Neural progenitor cell (in vitro differentiated cells): ENCODE data around the gene ADCY2. TPM values are rescaled to one million over a fixed set of nuclear protein-coding genes. Genes with fewer than 3 reads are reported as not detected.

Source experiments
- DNase-seq: peaks from one replicate; pipeline ENCODE4 v3.0.0-alpha.2; 2016; ENCODE audit warnings: low spot score
- H2AFZ ChIP-seq: fragments of 200-600 bp; sonication (generic); replicated peaks from 2 replicates; pipeline ENCODE4 v1.6.1; 2016; ENCODE audit warnings: antibody characterized with exemption
- H3F3A ChIP-seq: fragments of 200-600 bp; sonication (generic); 2 replicates; pipeline ENCODE4 v1.6.1; 2016; ENCODE audit warnings: antibody characterized with exemption, low read depth
- H3K27ac ChIP-seq: fragments of 200-600 bp; sonication (generic); 2 replicates; pipeline ENCODE4 v1.5.1; 2016; ENCODE audit warnings: mild to moderate bottlenecking
- H3K27me3 ChIP-seq: fragments of 200-600 bp; sonication (generic); 2 replicates; pipeline ENCODE4 v1.6.1; 2016; ENCODE audit warnings: mild to moderate bottlenecking, moderate library complexity
- H3K36me3 ChIP-seq: fragments of 200-600 bp; sonication (generic); 2 replicates; pipeline ENCODE4 v1.5.1; 2016
- H3K4me1 ChIP-seq: fragments of 200-600 bp; sonication (generic); 2 replicates; pipeline ENCODE4 v1.6.1; 2016; ENCODE audit warnings: mixed run types
- H3K4me2 ChIP-seq: fragments of 200-600 bp; sonication (generic); 2 replicates; pipeline ENCODE4 v1.6.1; 2016
- H3K4me3 ChIP-seq: fragments of 200-600 bp; sonication (generic); 2 replicates; pipeline ENCODE4 v1.5.1; 2016
- H3K79me2 ChIP-seq: fragments of 200-600 bp; sonication (generic); 2 replicates; pipeline ENCODE4 v1.6.1; 2016; ENCODE audit warnings: low read depth
- H3K9ac ChIP-seq: fragments of 200-600 bp; sonication (generic); 2 replicates; pipeline ENCODE4 v1.6.1; 2016
- H3K9me3 ChIP-seq: fragments of 200-600 bp; sonication (generic); 2 replicates; pipeline ENCODE4 v1.5.1; 2016; ENCODE audit warnings: low read depth
- H4K20me1 ChIP-seq: fragments of 200-600 bp; sonication (generic); 2 replicates; pipeline ENCODE4 v1.6.1; 2016; ENCODE audit warnings: low read depth
- H3K27ac Mint-ChIP-seq: 3 replicates; pipeline ENCODE4 v1.8.0; 2021; ENCODE audit warnings: mixed read lengths
- H3K27me3 Mint-ChIP-seq: 2 replicates; pipeline ENCODE4 v1.8.0; 2022; ENCODE audit warnings: low read depth, mild to moderate bottlenecking, inconsistent platforms, moderate library complexity, mixed read lengths; ENCODE audit not compliant: insufficient read depth
- H3K36me3 Mint-ChIP-seq: 3 replicates; pipeline ENCODE4 v1.8.0; 2021; ENCODE audit warnings: mixed read lengths
- H3K4me1 Mint-ChIP-seq: 3 replicates; pipeline ENCODE4 v1.8.0; 2021; ENCODE audit warnings: mixed read lengths
- H3K4me3 Mint-ChIP-seq: 3 replicates; pipeline ENCODE4 v1.8.0; 2021; ENCODE audit warnings: mild to moderate bottlenecking, moderate library complexity, mixed read lengths
- H3K9me3 Mint-ChIP-seq: 3 replicates; pipeline ENCODE4 v1.8.0; 2020; ENCODE audit warnings: mixed read lengths
- CTCF ChIP-seq: fragments of 200-600 bp; sonication (generic); IDR thresholded peaks from 2 replicates; pipeline ENCODE4 v1.5.1; 2017; ENCODE audit warnings: antibody characterized with exemption, mild to moderate bottlenecking
- EZH2 ChIP-seq: fragments of 200-600 bp; sonication (generic); IDR thresholded peaks from 2 replicates; pipeline ENCODE4 v1.6.1; 2017; ENCODE audit warnings: antibody characterized with exemption, mild to moderate bottlenecking, moderate library complexity
- EZH2phosphoT487 ChIP-seq: fragments of 200-600 bp; sonication (generic); IDR thresholded peaks from 2 replicates; pipeline ENCODE4 v1.6.1; 2017; ENCODE audit warnings: antibody characterized with exemption
- total RNA-seq: library from RNA; depleted of rRNA; stranded (reverse); fragments of >200 nt; gene quantifications from 2 replicates; pipeline ENCODE4 v1.2.3, GENCODE V29; 2015; ENCODE audit warnings: low replicate concordance

Gene ADCY2
- total RNA-seq, 1 donor from 2014 or later = 1.2 TPM

DNA sequence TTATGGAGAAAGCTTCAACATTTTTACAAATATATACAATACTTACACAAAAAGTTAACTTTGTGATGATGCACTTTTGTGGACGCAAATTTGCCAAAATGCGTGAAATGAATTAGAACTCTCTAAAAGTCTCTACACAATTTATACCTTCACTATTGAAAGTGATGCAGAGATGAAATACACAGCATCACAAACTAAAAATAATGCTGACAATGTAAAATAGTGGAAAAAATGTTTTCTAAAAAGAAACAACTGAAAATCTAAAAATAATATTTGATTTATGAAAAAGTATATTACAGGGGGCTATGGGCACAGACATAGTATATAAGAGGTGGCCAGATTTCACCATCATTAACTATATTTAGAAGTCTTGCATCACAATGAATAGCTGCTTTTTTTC is 188.8 kb downstream of the ADCY2 start:
- no peak overlapping the region for H3K4me3 Mint-ChIP-seq
- H3K36me3 ChIP-seq = no peaks in the 10 kb centered on the region
- no peak overlapping the region for H3K9ac ChIP-seq
- no peak overlapping the region for H3K4me3 ChIP-seq
- H3K9me3 Mint-ChIP-seq = no peaks in the 10 kb centered on the region
- H3K27me3 ChIP-seq = no peaks in the 10 kb centered on the region
- H2AFZ ChIP-seq = no peak overlapping the region
- H3K27ac Mint-ChIP-seq = no peak overlapping the region
- no peak overlapping the region for H3K27ac ChIP-seq
- H3K4me1 Mint-ChIP-seq = no peaks in the 10 kb centered on the region
- no peak for TF ChIP-seq EZH2phosphoT487
- TF ChIP-seq CTCF = no peak
- no peak for TF ChIP-seq EZH2
- H3K4me1 ChIP-seq = no peaks in the 10 kb centered on the region
- H3K9me3 ChIP-seq = no peaks in the 10 kb centered on the region
- H4K20me1 ChIP-seq = no peaks in the 10 kb centered on the region
- no peaks in the 10 kb centered on the region for H3K79me2 ChIP-seq
- H3K4me2 ChIP-seq = no peak overlapping the region
- H3F3A ChIP-seq = no peaks in the 10 kb centered on the region
- H3K36me3 Mint-ChIP-seq = no peaks in the 10 kb centered on the region
- no peak for DNase-seq
- H3K27me3 Mint-ChIP-seq = peaks cover 2% of the 10 kb centered on the region

- Mint-ChIP-seq H3K36me3 (no peaks in the 10 kb centered on the region), H3K27me3 (peaks cover 2% of the 10 kb centered on the region), H3K27ac (no peak overlapping the region), H3K4me3 (no peak overlapping the region), H3K9me3 (no peaks in the 10 kb centered on the region), H3K4me1 (no peaks in the 10 kb centered on the region)
- H3K36me3 ChIP-seq = no peaks in the 10 kb centered on the region
- H2AFZ ChIP-seq = no peak overlapping the region
- H3K4me3 ChIP-seq = no peak overlapping the region
- H3F3A ChIP-seq = no peaks in the 10 kb centered on the region
- H3K79me2 ChIP-seq = no peaks in the 10 kb centered on the region
- no peak overlapping the region for H3K9ac ChIP-seq
- no peaks in the 10 kb centered on the region for H3K9me3 ChIP-seq
- H4K20me1 ChIP-seq = no peaks in the 10 kb centered on the region
- DNase-seq = no peak
- H3K27ac ChIP-seq = no peak overlapping the region
- no peaks in the 10 kb centered on the region for H3K4me1 ChIP-seq
- no peaks in the 10 kb centered on the region for H3K27me3 ChIP-seq
- no peak overlapping the region for H3K4me2 ChIP-seq
- no peak for TF ChIP-seq CTCF
- no peak for TF ChIP-seq EZH2
- no peak for TF ChIP-seq EZH2phosphoT487
Observed at GRCh38 chr5:7585807-7586206, 189.9 kb downstream of the ADCY2 start.

- Histone ChIP-seq H3K27me3 (no peaks in the 10 kb centered on the region), H3K4me2 (no peak overlapping the region), H3K36me3 (no peaks in the 10 kb centered on the region), H3K9ac (no peak overlapping the region), H3K4me1 (no peaks in the 10 kb centered on the region), H3K79me2 (no peaks in the 10 kb centered on the region), H3K9me3 (no peaks in the 10 kb centered on the region), H3K4me3 (no peak overlapping the region), H4K20me1 (no peaks in the 10 kb centered on the region), H3F3A (no peaks in the 10 kb centered on the region), H2AFZ (no peak overlapping the region), H3K27ac (no peak overlapping the region)
- no peak for TF ChIP-seq EZH2phosphoT487
- no peak for DNase-seq
- Mint-ChIP-seq H3K36me3 (no peaks in the 10 kb centered on the region), H3K4me3 (no peak overlapping the region), H3K4me1 (no peaks in the 10 kb centered on the region), H3K27ac (no peak overlapping the region), H3K9me3 (no peaks in the 10 kb centered on the region), H3K27me3 (peaks cover 2% of the 10 kb centered on the region)
Observed at GRCh38 chr5:7586480-7586879, 190.5 kb downstream of the ADCY2 start.

DNA sequence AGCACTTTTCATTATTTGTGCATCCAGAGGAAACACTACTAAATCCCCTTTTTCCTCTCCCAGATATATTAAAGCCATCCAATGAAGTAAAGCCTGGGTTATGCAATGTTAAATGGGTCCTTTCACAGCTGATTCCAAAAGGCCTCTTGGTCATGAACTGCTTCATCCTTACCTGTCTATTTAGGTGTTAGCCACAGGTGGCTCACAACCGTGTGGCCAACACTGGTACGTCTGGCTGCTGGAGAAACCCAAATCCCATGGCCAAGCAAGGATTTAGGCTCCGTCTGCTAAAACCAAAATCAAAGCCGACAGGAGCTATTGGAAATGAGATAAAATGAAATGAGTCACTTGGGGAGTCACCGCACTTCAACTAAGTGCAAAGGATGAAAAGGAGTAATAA is 193.9 kb downstream of the ADCY2 start:
- H3K9ac ChIP-seq = no peak overlapping the region
- H3K4me1 ChIP-seq = no peaks in the 10 kb centered on the region
- no peaks in the 10 kb centered on the region for H3K4me1 Mint-ChIP-seq
- no peaks in the 10 kb centered on the region for H3K79me2 ChIP-seq
- no peaks in the 10 kb centered on the region for H3K9me3 ChIP-seq
- H3K4me3 ChIP-seq = no peak overlapping the region
- no peaks in the 10 kb centered on the region for H3K36me3 ChIP-seq
- no peak overlapping the region for H3K27ac Mint-ChIP-seq
- no peak overlapping the region for H3K27ac ChIP-seq
- no peak for DNase-seq
- H3F3A ChIP-seq = no peaks in the 10 kb centered on the region
- H3K27me3 Mint-ChIP-seq = peaks cover 2% of the 10 kb centered on the region
- H3K27me3 ChIP-seq = no peaks in the 10 kb centered on the region
- no peaks in the 10 kb centered on the region for H3K9me3 Mint-ChIP-seq
- H4K20me1 ChIP-seq = no peaks in the 10 kb centered on the region
- H2AFZ ChIP-seq = no peak overlapping the region
- H3K4me3 Mint-ChIP-seq = no peak overlapping the region
- TF ChIP-seq EZH2 = no peak
- TF ChIP-seq CTCF = no peak
- no peak for TF ChIP-seq EZH2phosphoT487
- no peaks in the 10 kb centered on the region for H3K36me3 Mint-ChIP-seq
- no peak overlapping the region for H3K4me2 ChIP-seq
